Liver (tissue), 9 donors: ENCODE measurements around the gene PPP2R2C. TPM values are rescaled to one million over a fixed set of nuclear protein-coding genes. Genes with fewer than 3 reads are reported as not detected.

Source experiments
- DNase-seq: peaks from one replicate; pipeline ENCODE4 v3.0.0-alpha.2; 2017; ENCODE audit warnings: low spot score
- H3K27ac ChIP-seq, 2 donors: one replicate each; pipeline ENCODE4 v1.7.0; 2013; ENCODE audit warnings: inconsistent platforms in 2 of 2, low read length in 2 of 2, control low read depth in 1 of 2, low read depth in 1 of 2, mild to moderate bottlenecking in 1 of 2
- H3K27me3 ChIP-seq, 4 donors: one replicate each; pipeline versions ENCODE4 v1.6.1 to v1.7.0; 2013; ENCODE audit warnings: low read length in 3 of 4, inconsistent platforms in 1 of 4, mild to moderate bottlenecking in 1 of 4, moderate library complexity in 1 of 4; ENCODE audit not compliant: control insufficient read depth in 4 of 4, insufficient read depth in 4 of 4
- H3K36me3 ChIP-seq, 4 donors: one replicate each; pipeline versions ENCODE4 v1.6.1 to v1.7.0; 2013; ENCODE audit warnings: low read length in 3 of 4, mild to moderate bottlenecking in 3 of 4, low read depth in 1 of 4, moderate library complexity in 1 of 4; ENCODE audit not compliant: control insufficient read depth in 4 of 4, insufficient read depth in 3 of 4
- H3K4me1 ChIP-seq, 4 donors: one replicate each; pipeline versions ENCODE4 v1.6.1 to v1.7.0; 2013; ENCODE audit warnings: low read length in 3 of 4, mild to moderate bottlenecking in 3 of 4, moderate library complexity in 1 of 4; ENCODE audit not compliant: control insufficient read depth in 4 of 4, insufficient read depth in 4 of 4
- H3K4me3 ChIP-seq, 3 donors: one replicate each; pipeline versions ENCODE4 v1.6.1 to v1.7.0; 2013; ENCODE audit warnings: low read length in 3 of 3, control low read depth in 1 of 3, low read depth in 1 of 3, mild to moderate bottlenecking in 1 of 3
- H3K9ac ChIP-seq, 2 donors: one replicate each; pipeline ENCODE4 v1.7.0; 2013; ENCODE audit warnings: low read length in 2 of 2, mild to moderate bottlenecking in 2 of 2, moderate library complexity in 2 of 2, control low read depth in 1 of 2, low read depth in 1 of 2
- H3K9me3 ChIP-seq, 4 donors: one replicate each; pipeline versions ENCODE4 v1.6.1 to v1.7.0; 2013; ENCODE audit warnings: low read length in 3 of 4; ENCODE audit not compliant: control insufficient read depth in 4 of 4
- ATF3 ChIP-seq: IDR thresholded peaks from 2 replicates; pipeline ENCODE4 v1.6.1; 2016; ENCODE audit warnings: antibody characterized with exemption
- CTCF ChIP-seq: fragments of 150-350 bp; IDR thresholded peaks from 2 replicates; pipeline ENCODE4 v1.5.1; 2017; ENCODE audit warnings: improper control_type of control experiment, low read depth, low read length; ENCODE audit not compliant: missing input control
- EGR1 ChIP-seq, 2 donors: IDR thresholded peaks; 2 replicates each; pipeline ENCODE4 v1.6.1; 2016 to 2018; ENCODE audit warnings: antibody characterized with exemption in 2 of 2, low read depth in 2 of 2
- FOXA2 ChIP-seq: IDR thresholded peaks from 2 replicates; pipeline ENCODE4 v1.6.1; 2016; ENCODE audit warnings: antibody characterized with exemption
- HNF4A ChIP-seq, 2 donors: conservative IDR thresholded peaks; 2 replicates each; pipeline ENCODE4 v1.6.1; 2016; ENCODE audit warnings: antibody characterized with exemption in 2 of 2, mild to moderate bottlenecking in 2 of 2
- HNF4G ChIP-seq: IDR thresholded peaks from 2 replicates; pipeline ENCODE4 v1.6.1; 2016; ENCODE audit warnings: antibody characterized with exemption
- JUND ChIP-seq, 2 donors: IDR thresholded peaks; 2 replicates each; pipeline ENCODE4 v1.6.1; 2016; ENCODE audit warnings: antibody characterized with exemption in 2 of 2
- MAX ChIP-seq: IDR thresholded peaks from 2 replicates; pipeline ENCODE4 v1.6.1; 2016; ENCODE audit warnings: antibody characterized with exemption
- NR2F2 ChIP-seq: IDR thresholded peaks from 2 replicates; pipeline ENCODE4 v1.6.1; 2016; ENCODE audit warnings: antibody characterized with exemption
- RAD21 ChIP-seq, 2 donors: IDR thresholded peaks; 2 replicates each; pipeline ENCODE4 v1.6.1; 2016; ENCODE audit warnings: antibody characterized with exemption in 2 of 2, mild to moderate bottlenecking in 2 of 2
- REST ChIP-seq: IDR thresholded peaks from 2 replicates; pipeline ENCODE4 v1.6.1; 2016; ENCODE audit warnings: antibody characterized with exemption, mild to moderate bottlenecking
- RXRA ChIP-seq, 2 donors: IDR thresholded peaks; 2 replicates each; pipeline ENCODE4 v1.6.1; 2017 to 2018; ENCODE audit warnings: antibody characterized with exemption in 2 of 2, mild to moderate bottlenecking in 1 of 2
- SP1 ChIP-seq: IDR thresholded peaks from 2 replicates; pipeline ENCODE4 v1.6.1; 2018; ENCODE audit warnings: antibody characterized with exemption, mild to moderate bottlenecking
- TAF1 ChIP-seq: conservative IDR thresholded peaks from 2 replicates; pipeline ENCODE4 v1.6.1; 2016; ENCODE audit warnings: antibody characterized with exemption, mild to moderate bottlenecking
- YY1 ChIP-seq: IDR thresholded peaks from 2 replicates; pipeline ENCODE4 v1.6.1; 2016; ENCODE audit warnings: antibody characterized with exemption, mild to moderate bottlenecking
- ZBTB33 ChIP-seq: IDR thresholded peaks from 2 replicates; pipeline ENCODE4 v1.6.1; 2016; ENCODE audit warnings: antibody characterized with exemption
- WGBS: extraction: QIAGEN DNeasy Blood & Tissue Kit; methylation state at CpG from one replicate; pipeline ENCODE4 v1.1.7; 2013; 5-methylcytosine and 5-hydroxymethylcytosine counted together
- polyA plus RNA-seq, 2 donors: library from polyadenylated mRNA; stranded (reverse) in 1 of 2; unstranded in 1 of 2; fragments of 200-250 nt in 1 of 2; fragments of >200 nt in 1 of 2; fragmentation: Nextera tagmentation in 1 of 2; extraction: Ambion mirVana in 1 of 2; gene quantifications; one replicate each; pipeline versions ENCODE4 v1.2.1 to v1.2.3, GENCODE V29; 2013 to 2015
- total RNA-seq, 2 donors: library from RNA; depleted of rRNA; stranded (reverse); fragments of >200 nt; gene quantifications; one replicate each; pipeline ENCODE4 v1.2.3, GENCODE V29; 2014
- donor health status: healthy.
- donor health status: healthy.
- donor health status: healthy.
- donor health status: healthy.
- donor health status: healthy.

Gene PPP2R2C
- total and polyA plus RNA-seq, 4 donors = under 0.01 to 0.01 TPM; not detected in 2

- H3K27me3 ChIP-seq = peaks cover 2 to 14% (median 3%) of the 10 kb centered on the region in 4 donors
- DNase-seq = no peak
- 66% methylated on average over 6 of the region's 6 CpGs for WGBS
Measured at GRCh38 chr4:6467600-6467999, 4.8 kb downstream of the PPP2R2C start.

GRCh38 chr4:6466756-6467381, 5.5 kb downstream of the PPP2R2C start:
- 65% methylated on average over 9 of the region's 9 CpGs for WGBS
- no peak for DNase-seq
- no peak overlapping the region for H3K9ac ChIP-seq
- H3K36me3 ChIP-seq = no peaks in the 10 kb centered on the region
- no peaks in the 10 kb centered on the region for H3K9me3 ChIP-seq
- H3K27me3 ChIP-seq = peaks cover 2 to 14% (median 3%) of the 10 kb centered on the region in 4 donors
- no peak overlapping the region for H3K4me3 ChIP-seq
- peaks cover 8 to 14% (median 9%) of the 10 kb centered on the region in 4 donors for H3K4me1 ChIP-seq
- H3K27ac ChIP-seq = no peak overlapping the region
- TF ChIP-seq REST (no peak), RXRA (IDR thresholded peaks at IDR 0.05) (no peak)

More at GRCh38 chr4:6467600-6467999, 4.8 kb downstream of the PPP2R2C start:
- TF ChIP-seq YY1 = no peak
- peaks cover 8 to 16% (median 10%) of the 10 kb centered on the region in 4 donors for H3K4me1 ChIP-seq
- H3K4me3 ChIP-seq = no peak overlapping the region
- H3K9me3 ChIP-seq = no peaks in the 10 kb centered on the region
- H3K36me3 ChIP-seq = no peaks in the 10 kb centered on the region
- no peak overlapping the region for H3K27ac ChIP-seq
- H3K9ac ChIP-seq = no peak overlapping the region

- peaks cover 2 to 7% (median 4%) of the 10 kb centered on the region in 4 donors for H3K27me3 ChIP-seq
- no peak overlapping the region for H3K4me3 ChIP-seq
- no peak overlapping the region for H3K9ac ChIP-seq
- WGBS = 77% methylated on average over 11 of the region's 11 CpGs
- no peak overlapping the region for H3K27ac ChIP-seq
- H3K4me1 ChIP-seq = peaks cover 5 to 9% (median 7%) of the 10 kb centered on the region in 4 donors
- no peaks in the 10 kb centered on the region for H3K9me3 ChIP-seq
- no peak for DNase-seq
- H3K36me3 ChIP-seq = no peaks in the 10 kb centered on the region
- no peak for TF ChIP-seq EGR1 (IDR thresholded peaks at IDR 0.05; ENCODE audit: low read depth in 2 of 2)
- no peak for TF ChIP-seq REST
- TF ChIP-seq MAX = no peak
- TF ChIP-seq RXRA (IDR thresholded peaks at IDR 0.05) = no peak
- TF ChIP-seq YY1 = no peak
- no peak for TF ChIP-seq CTCF
- no peak for TF ChIP-seq JUND (IDR thresholded peaks at IDR 0.05)
- no peak for TF ChIP-seq HNF4A (conservative IDR thresholded peaks at IDR 0.05)
- TF ChIP-seq FOXA2 = no peak
- TF ChIP-seq TAF1 = no peak
- TF ChIP-seq RAD21 (IDR thresholded peaks at IDR 0.05) = no peak
- no peak for TF ChIP-seq NR2F2
- TF ChIP-seq ATF3 = no peak
- TF ChIP-seq ZBTB33 = no peak
- TF ChIP-seq HNF4G = no peak
- TF ChIP-seq SP1 = no peak
Measured at GRCh38 chr4:6465955-6466354, 6.5 kb downstream of the PPP2R2C start.
